ENCODE results near the gene CXCR2. TPM values are rescaled to one million over a fixed set of nuclear protein-coding genes. Genes with fewer than 3 reads are reported as not detected.

CXCR2 gene
- total RNA-seq, 1 donor from 2014 or later: not detected

- no peaks in the 10 kb centered on the region for H3K9me3 Mint-ChIP-seq (ENCODE audit: unreplicated experiment)
- H3K4me3 Mint-ChIP-seq (ENCODE audit: unreplicated experiment): no peak overlapping the region
- no peaks in the 10 kb centered on the region for H3K4me1 Mint-ChIP-seq (ENCODE audit: unreplicated experiment)
- H3K27ac Mint-ChIP-seq (ENCODE audit: unreplicated experiment): no peak overlapping the region
- peaks cover 70% of the 10 kb centered on the region for H3K27me3 Mint-ChIP-seq (ENCODE audit: unreplicated experiment)
- TF ChIP-seq CTCF (IDR thresholded peaks at IDR 0.05): no peak
- no peak for DNase-seq (ENCODE audit: extremely low spot score, unreplicated experiment)
- no peaks in the 10 kb centered on the region for H3K36me3 Mint-ChIP-seq (ENCODE audit: unreplicated experiment)
These were observed 30.2 kb downstream of the CXCR2 start for GRCh38 chr2:218155953-218156479.

GRCh38 chr2:218161644-218162043, 35.8 kb downstream of the CXCR2 start:
- Mint-ChIP-seq H3K27ac (ENCODE audit: unreplicated experiment) (no peak overlapping the region), H3K27me3 (ENCODE audit: unreplicated experiment) (peaks cover 68% of the 10 kb centered on the region), H3K9me3 (ENCODE audit: unreplicated experiment) (no peaks in the 10 kb centered on the region), H3K36me3 (ENCODE audit: unreplicated experiment) (no peaks in the 10 kb centered on the region), H3K4me3 (ENCODE audit: unreplicated experiment) (no peak overlapping the region), H3K4me1 (ENCODE audit: unreplicated experiment) (no peaks in the 10 kb centered on the region)
- no peak for DNase-seq (ENCODE audit: extremely low spot score, unreplicated experiment)
- no peak for TF ChIP-seq CTCF (IDR thresholded peaks at IDR 0.05)

GRCh38 chr2:218162814-218163213, 37.0 kb downstream of the CXCR2 start:
- Mint-ChIP-seq H3K9me3 (ENCODE audit: unreplicated experiment) (no peaks in the 10 kb centered on the region), H3K36me3 (ENCODE audit: unreplicated experiment) (peaks cover 2% of the 10 kb centered on the region), H3K27me3 (ENCODE audit: unreplicated experiment) (peaks cover 71% of the 10 kb centered on the region), H3K4me3 (ENCODE audit: unreplicated experiment) (no peak overlapping the region), H3K27ac (ENCODE audit: unreplicated experiment) (no peak overlapping the region), H3K4me1 (ENCODE audit: unreplicated experiment) (no peaks in the 10 kb centered on the region)
- no peak for DNase-seq (ENCODE audit: extremely low spot score, unreplicated experiment)
- TF ChIP-seq CTCF (IDR thresholded peaks at IDR 0.05): no peak

DNA sequence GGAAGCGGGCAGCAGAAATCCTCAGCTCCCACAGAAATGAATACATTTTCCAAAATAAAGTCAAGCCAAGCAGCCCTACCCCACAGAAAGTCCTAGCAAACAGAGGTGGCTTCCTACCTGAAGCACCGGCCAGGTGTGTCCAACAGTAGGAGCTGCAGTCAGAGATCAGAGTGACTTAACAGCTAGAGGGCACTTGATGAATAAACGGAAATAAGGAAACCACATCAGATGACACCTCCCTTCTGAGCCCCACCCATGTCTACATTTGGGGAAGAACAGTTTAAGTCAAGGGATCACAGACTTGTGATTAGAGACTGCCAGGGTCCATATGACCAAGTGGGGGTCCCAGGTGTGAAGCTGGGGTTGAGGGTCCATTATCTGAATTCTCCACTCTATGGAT, 41.0 kb downstream of the CXCR2 start, which contains the start of gene CXCR1:
TSS of gene CXCR1 (minus strand) at position 172 of the 400 bp plus-strand sequence. CDS start 1,751 bp downstream, outside the sequence.
- no peak for TF ChIP-seq CTCF (IDR thresholded peaks at IDR 0.05)
- H3K4me3 Mint-ChIP-seq (ENCODE audit: unreplicated experiment): no peak within 1 kb of the TSS
- DNase-seq (ENCODE audit: extremely low spot score, unreplicated experiment): no peak
- H3K4me1 Mint-ChIP-seq (ENCODE audit: unreplicated experiment): no peaks in the 10 kb centered on the region
- H3K27ac Mint-ChIP-seq (ENCODE audit: unreplicated experiment): no peak within 1 kb of the TSS
- H3K9me3 Mint-ChIP-seq (ENCODE audit: unreplicated experiment): no peaks in the 10 kb centered on the region
- peaks cover 2% of the 10 kb centered on the region for H3K36me3 Mint-ChIP-seq (ENCODE audit: unreplicated experiment)
- peaks cover 77% of the 10 kb centered on the region for H3K27me3 Mint-ChIP-seq (ENCODE audit: unreplicated experiment)

DNA sequence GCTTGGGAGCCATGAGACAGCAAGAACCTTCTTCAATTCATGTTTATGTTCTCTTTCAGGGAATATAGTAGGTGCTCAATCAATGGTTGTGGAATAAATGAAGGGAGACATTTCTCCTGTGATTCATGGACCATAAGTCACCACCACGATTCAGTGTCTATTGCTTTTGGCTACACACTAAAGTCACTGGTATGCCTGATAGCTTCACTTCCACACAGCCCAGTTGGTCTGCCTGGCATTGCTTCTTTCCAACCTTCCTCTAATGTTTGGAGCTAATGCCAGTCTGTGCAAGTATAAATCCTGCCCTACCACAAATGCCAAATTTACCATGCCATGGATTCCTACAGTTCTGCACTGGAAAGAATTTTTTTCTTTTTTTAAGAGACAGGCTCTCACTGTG, 42.2 kb downstream of the CXCR2 start:
- no peaks in the 10 kb centered on the region for H3K9me3 Mint-ChIP-seq (ENCODE audit: unreplicated experiment)
- peaks cover 2% of the 10 kb centered on the region for H3K36me3 Mint-ChIP-seq (ENCODE audit: unreplicated experiment)
- no peaks in the 10 kb centered on the region for H3K4me1 Mint-ChIP-seq (ENCODE audit: unreplicated experiment)
- TF ChIP-seq CTCF (IDR thresholded peaks at IDR 0.05): no peak
- DNase-seq (ENCODE audit: extremely low spot score, unreplicated experiment): no peak
- H3K4me3 Mint-ChIP-seq (ENCODE audit: unreplicated experiment): no peak overlapping the region
- H3K27me3 Mint-ChIP-seq (ENCODE audit: unreplicated experiment): peaks cover 70% of the 10 kb centered on the region
- no peak overlapping the region for H3K27ac Mint-ChIP-seq (ENCODE audit: unreplicated experiment)

All from osteocyte (in vitro differentiated cells).